Brain pericyte (primary cell): Measurements from ENCODE around the gene MGMT.

Experiments
- DNase-seq: peaks from one replicate; pipeline ENCODE4 v3.0.0-alpha.2; 2012; ENCODE audit warnings: low read depth, low spot score

Gene MGMT

DNA sequence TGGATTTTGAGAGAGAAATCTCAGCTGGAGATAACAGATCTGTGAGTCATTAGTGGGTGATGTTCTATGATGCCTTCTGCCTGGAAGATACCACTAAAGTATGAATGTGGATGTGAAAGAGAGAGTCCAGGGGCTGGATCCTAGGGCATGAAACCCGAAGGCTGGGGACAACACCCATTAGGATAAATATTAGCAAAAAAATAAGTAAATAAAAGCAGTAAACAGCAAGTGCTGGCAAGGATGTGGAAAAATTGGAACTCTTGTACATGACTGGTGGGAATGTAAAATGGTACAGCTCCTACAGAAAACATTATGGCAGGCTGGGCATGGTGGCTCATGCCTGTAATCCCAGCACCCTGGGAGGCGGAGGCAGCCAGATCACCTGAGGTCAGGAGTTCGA, 16.6 kb upstream of the MGMT start:
- no peak for DNase-seq

DNA sequence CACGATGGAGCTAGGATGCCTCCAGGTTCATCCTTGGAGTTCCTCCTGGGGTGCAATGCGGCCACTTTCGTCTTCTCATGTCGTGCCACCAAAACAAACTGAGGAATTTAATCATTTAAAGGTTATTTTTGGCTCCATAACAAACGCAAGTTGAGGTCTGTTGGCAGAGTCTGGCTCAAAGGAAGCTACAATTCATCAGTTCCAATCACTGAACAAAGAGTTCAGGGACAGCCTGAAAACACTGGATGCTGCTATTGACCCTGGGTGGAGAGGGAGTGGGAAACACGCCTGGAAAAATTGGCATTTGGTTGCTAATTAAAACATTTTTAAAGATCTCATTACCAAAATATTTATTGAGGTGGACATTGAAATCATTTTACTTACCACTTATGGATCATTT, 11.4 kb upstream of the MGMT start:
- DNase-seq, result no peak

DNA sequence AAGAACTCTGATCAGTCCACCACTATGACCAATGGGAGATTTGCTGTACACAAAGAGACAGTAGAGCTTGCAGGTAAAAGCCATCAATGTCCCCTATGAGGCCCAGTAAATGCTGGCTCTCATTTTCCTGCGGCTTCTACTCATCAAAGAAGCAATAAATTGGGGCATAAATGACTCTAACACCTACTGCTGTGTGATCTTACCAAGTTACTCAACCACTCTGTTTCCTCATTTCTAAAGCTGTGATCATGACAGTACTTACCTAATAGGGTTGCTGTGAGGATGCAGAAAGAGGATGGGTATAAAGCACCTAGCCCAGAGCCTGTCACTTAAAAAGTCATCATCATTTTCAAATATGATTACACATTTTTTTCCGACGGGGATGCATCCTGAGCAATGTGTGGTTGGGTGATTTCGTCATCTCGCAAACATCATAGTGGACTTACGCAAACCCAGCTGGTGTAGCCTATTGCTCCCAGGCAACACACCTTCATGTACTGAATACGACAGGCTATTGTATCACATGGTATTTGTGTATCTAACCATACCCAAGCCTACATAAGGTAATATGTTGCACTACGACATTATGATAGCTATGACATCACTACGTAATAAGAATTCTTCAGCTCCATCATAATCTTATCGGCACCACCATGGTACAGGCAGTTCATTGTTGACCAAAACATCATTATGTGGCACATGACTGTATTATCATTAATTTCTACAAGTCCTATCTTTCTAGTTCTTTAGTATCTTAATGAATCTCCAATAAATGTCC, 7.1 kb upstream of the MGMT start:
- DNase-seq, result no peak

DNA sequence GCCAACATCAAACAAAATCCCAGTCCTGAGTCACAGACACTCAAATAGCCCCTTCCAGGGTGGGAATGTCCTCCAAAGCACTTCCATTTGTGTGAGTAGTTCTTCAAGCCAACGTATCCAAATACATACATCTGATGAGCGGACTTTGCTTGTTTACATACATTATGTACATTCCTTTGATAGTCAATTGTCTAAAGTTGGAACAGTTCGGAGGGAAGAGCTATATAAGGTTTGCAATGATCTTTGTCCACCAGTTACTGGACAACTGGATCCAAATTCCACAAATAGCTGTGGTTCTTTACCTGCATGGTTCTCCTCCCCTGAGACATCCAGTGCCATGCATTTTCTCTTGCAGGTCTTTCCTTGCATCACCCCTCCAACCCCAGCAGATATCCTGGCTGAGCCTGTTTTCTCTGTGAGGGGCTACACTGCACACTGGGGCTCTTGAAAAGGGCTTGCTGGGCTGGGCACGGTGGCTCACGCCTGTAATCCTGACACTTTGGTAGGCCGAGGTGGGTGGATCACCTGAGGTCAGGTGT, 4.7 kb upstream of the MGMT start:
- no peak for DNase-seq

DNA sequence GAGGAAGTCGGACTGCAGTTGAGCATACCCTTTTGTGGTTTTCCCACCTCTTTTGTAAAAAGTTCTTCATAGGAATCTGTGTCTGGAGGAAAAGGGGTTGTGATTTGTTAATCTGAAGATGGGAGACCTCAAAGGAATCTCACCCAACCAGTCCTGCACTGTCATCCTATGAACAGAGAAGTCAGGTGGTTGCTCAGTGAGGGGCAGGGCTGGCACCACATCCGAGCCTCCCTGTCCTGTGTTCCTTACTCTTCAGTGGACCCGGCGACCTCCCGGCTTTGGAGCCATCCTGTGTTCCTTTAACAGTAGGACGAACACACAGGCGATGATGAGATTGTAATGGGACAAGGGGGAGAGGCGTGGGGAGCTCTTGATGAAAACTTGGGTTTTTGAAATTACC, 2.8 kb upstream of the MGMT start:
- DNase-seq, result no peak

DNA sequence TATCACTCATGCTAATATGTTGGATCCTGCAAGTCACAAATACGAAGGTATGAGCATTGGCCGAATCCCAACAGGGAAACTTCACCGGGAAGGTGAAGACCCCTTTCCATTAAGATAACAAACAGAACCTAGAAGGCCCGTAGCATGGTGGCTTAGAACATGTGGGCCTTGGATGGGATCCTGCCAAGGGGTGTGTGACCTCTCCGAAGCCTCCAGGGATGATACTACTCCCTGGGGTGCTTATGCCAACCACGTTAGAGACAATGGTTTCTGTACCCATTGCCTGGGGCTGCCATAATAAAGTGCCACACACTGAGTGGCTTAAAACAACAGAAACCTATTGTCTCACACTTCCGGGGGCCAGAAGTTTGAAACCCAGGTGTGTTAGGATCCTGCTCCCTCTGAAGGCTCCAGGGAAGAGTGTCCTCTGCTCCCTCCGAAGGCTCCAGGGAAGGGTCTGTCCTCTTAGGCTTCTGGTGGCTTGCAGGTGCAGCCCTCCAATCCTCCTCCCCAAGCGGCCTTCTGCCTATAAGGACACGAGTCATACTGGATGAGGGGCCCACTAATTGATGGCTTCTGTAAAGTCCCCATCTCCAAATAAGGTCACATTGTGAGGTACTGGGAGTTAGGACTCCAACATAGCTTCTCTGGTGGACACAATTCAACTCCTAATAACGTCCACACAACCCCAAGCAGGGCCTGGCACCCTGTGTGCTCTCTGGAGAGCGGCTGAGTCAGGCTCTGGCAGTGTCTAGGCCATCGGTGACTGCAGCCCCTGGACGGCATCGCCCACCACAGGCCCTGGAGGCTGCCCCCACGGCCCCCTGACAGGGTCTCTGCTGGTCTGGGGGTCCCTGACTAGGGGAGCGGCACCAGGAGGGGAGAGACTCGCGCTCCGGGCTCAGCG, 992 bp upstream of the MGMT start:
- DNase-seq, result no peak

DNA sequence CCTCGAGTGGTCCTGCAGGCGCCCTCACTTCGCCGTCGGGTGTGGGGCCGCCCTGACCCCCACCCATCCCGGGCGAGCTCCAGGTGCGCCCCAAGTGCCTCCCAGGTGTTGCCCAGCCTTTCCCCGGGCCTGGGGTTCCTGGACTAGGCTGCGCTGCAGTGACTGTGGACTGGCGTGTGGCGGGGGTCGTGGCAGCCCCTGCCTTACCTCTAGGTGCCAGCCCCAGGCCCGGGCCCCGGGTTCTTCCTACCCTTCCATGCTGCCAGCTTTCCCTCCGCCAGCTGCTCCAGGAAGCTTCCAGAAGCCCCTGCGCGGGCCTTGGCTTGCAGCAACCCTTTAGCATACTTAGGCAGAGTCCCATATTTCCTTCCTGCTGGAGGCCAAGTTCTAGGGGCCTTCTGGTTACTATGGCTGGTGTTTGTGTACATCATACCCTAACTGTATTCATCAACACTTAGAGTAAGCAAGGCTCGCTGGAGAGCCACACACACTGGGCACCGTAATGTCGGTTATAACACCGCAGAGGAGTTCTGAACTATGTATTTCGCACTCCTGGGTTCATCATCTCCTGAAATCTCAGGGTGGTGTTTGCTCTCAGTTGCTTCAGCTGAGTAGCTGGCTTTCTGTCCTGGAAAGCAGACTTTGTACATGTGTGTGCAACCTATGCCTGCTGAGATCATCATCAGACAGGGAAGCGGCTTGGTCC, 471 bp downstream of the MGMT start:
- DNase-seq, result no peak

DNA sequence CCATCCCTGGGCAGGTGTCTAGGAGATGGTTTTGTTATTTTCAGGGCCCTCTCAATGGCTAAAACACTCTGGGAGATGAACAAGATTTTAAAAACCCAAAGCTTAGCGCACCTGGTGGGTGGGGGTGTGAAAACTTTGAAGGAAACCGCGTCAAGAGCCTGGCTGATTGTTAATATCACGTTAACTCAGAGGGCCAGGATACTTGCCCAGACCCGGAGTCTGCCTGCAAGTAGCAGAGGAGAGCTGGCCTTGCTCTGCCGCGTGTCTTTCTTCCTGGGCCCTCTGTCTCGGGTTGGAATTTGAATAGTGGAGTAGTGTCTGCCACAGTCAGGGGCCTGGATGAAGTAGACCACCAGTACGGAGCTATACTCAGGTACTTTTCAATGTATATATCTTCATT, 1.1 kb downstream of the MGMT start:
- no peak for DNase-seq

DNA sequence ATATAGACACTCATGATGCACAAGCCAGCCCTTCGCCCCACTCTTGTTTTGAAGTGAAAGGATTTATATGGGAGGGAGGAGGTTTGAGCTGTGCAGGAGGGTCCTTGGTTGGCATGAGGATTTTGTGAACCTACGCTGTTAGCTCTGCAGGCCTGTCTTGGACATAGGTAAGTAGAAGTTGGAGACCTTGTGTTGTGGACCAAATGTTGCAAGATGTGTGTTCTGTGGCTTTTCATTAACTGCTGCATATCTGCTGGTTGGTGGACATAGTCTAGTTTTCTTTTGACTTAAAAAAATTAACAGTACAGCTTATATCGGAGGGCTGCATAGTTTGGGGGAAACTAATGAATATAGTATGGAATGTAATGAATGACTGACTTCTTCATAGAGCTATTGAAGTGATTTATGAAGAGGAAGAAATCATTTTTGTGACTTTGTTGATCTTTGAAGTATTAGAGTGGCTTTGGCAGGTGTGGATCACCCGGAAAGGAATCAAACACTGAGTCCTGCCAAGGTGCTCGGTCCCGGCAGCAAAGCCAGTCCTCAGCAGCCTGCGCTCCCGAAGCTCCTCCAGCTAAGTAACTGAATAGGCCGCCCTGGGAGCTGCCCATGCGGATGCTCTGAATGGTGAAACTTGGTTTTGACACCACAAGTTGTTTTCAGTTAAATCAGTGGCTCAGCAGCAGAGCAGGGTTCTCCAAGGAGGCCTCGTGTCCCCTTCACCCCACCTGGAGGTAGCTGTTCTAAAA, 3.2 kb downstream of the MGMT start:
- DNase-seq, result no peak

DNA sequence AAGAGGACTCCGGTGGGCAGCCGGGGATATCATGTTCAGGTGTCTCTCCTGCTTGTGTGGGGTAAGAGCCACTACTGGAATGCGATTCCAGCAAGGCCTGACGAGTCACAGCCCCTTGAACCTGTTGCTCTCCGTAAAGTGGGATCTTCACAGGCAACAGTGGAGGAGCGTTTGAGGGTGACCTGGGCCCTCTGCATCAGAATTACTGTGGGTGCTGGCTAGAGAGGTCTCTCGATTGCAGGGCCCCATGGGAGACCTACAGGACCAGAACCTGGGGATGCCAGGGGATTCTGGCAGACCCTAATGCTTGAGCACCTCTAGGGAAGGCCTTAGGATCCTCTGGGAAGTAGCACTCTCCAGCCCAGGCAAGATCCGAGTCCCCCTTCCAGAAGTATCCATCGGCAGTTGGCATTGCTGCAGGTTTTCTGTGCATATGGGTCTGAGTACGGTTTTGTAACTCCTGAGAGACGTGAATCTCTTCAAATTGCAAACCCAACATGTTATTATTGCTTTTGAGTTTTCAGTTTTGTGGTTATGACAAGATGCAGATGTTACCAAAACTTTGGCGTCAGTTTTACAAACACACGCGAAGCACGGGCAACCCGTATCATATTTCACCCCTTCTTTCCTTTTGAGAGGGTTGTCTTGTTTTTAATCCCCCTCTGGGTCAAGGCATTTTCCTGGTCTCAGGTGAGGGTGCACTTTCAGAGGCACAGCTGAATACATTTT, 4.6 kb downstream of the MGMT start:
- no peak for DNase-seq

DNA sequence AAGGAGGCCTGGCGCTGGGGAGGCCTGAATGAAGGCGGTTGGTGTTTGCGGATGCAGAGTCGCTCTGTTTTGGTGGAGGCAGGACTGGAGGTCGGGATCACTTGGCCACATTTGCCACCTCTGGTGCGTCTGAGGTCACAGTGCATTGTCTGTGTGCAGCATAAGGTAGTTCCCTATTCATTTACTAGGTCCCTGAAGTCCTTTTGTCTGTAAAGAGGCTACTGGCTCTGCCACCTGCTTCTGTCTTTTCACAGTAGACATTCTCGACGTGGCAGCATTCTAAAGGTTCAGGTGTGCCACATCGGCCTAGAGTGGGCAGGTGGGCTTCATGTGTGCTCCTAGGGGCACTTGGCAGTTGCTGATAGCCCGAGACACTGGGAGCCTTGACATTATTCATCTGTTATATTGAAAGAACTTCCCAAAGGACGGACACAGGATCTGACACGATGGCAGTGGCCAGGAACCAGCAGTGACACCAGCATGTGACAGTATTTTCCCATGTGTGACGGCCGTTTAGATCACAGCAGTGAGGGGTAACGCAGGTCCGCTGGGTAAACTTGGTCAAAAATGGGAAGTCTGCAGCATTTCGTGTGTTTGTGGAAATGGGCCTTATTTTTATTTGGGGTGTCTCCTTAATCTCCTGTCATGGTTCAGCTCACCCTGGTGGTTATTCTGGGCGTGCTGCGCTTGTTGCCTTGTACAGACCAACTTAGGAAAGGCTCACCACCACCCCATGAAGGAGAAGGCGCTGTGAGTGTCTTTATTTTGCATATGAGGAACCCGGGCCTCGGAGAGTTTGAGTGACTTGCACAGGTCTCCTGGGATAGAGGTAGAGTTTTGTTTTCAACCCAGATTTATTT, 5.9 kb downstream of the MGMT start:
- DNase-seq, result no peak

DNA sequence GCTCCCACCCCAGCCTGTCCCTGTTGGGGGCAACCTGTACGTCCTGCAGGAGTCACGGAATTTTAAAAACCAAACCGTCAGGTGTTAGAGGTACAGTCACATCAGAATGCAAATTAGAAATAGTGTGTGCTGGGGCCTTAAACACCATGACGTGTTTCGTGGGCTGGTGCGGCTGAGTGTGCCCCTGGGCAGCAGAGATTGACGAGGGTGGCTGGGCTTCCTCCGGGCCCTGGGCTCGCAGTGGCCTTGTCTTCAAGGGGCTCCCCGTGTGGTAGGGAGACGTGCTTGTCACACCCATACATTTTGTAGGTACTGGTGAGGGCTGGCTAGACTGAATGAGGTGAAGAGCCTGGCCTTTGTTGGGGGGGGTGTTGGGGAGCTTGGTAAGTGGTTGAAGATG, 7.6 kb downstream of the MGMT start:
- DNase-seq, result no peak

DNA sequence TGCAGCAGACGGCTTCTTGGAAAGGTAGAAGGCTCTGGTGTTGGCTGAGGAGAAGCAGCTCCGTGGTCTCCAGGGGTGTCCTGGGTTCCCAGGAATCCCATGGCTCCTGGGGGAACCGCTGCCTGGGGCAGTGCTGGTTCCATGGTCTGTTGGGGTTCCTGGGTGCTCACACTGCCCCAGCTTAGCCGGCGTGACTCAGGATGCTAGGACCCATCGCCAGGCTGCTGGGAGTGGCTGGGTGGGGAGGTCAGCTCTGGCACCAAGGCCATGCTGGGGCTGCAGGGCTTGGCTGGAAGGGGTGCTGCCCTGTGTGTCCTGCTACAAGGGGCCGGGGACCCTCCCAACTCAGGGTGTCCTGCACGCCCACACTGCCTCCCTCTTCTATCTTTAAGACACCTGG, 9.4 kb downstream of the MGMT start:
- no peak for DNase-seq

DNA sequence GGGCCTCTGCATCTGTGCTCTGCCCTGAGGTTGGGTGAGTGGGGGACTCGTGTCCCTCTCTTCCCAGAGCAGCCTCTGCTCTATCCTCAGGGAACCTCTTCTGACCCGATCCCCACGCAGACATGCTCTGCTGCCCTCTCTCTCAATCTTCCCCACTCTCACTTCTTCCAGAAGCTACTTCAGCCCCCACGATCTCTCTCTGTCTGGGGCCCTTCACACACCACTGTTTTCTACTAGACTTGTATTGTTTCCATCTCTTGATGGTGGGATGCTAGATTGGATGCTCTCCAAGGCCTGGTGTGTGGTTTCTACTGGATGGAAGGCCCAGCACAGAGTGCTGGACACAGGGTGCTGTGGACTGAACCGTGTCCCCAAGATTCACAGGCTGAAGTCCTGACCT, 10.0 kb downstream of the MGMT start:
- DNase-seq, result no peak

DNA sequence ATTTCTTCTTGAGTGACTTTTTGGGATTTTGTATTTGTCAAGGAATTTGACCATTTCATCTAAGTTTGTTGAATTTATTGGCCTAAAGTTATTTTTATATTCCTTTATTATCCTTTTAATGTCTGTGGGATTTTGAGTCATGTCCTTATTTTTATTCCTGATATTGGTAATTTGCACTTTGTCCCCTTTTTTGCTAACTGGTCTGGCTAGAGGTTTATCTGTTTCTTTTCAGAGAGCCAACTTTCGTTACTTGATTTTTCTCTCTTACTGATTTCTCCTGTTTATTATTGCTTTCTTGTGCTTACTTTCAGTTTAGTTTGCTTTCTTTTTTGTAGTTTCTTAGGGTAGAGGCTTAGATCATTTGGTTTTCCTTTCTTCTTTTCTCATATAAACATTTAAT, 14.6 kb downstream of the MGMT start:
- DNase-seq, result no peak

DNA sequence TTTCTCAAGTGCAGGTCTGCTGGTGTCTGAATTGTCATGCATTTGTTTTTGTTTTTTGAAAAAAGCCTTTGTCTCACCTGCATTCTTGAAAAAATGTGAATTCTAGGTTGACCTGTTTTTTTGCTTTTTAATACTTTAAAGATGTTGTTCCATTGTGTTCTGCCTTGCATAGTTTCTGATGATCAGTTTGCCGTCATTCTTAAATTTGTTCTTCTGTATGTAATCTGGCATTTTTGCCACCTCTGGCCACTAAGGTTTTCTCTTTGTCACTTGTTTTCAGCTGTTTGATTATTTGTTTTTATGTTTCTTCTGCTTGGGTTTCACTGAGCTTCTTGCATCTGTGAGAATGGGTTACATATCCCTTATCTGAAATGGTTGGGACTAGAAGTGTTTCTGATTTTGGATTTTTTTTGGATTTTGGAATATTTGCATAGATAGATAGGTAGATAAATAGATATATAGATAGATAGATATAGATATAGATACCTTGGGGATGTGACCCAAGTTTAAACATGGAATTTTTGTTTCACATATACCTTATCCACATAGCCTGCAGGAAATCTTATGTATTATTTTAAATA, 16.5 kb downstream of the MGMT start:
- DNase-seq, result no peak

DNA sequence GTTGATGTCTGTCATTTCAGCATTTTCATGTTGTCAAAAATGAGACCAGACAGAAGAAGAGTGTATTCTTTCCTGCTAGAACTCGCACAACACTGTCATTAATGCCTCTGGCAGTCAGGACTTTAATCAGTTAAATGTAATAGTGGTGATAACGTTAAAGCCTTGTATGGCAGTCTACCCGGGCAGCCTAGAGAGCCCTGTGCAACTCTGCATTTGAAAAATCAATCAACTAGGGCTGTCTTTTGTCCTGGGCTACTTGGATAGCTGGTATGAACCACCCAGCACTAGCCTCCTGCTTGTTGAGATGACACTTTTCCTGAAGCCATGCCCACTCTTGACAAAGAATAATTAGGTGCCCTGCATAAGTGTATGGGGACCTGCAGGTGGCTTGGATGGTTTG, 19.8 kb downstream of the MGMT start:
- no peak for DNase-seq

DNA sequence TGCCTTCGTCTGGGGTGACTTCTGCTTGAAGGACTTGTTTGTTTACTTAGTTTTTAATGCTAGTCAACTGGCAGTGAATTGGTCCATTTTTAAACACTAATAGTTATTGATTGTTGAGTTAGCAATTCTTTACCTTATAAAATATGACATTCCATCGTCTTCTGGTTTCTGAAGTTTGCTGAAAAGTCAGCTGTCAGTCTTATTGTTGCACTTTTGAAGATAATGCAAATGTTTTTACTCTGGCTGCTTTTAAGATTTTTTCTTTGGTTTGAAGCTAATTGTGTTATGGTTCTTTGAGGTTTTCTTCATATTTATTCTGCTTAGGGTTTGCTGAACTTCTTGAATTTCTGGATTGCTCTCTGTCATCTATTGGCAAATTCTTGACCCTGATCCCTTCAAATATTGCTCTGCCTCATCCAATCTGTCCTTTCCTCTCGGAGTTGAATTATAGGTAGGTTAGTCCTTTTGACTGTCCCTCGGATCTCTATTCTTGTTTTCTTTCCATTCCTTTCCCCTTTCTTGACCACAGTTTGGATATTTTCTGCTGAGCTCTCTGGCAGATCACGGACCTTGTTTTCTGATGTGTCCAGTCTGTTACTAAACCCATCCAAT, 24.2 kb downstream of the MGMT start:
- DNase-seq, result no peak

DNA sequence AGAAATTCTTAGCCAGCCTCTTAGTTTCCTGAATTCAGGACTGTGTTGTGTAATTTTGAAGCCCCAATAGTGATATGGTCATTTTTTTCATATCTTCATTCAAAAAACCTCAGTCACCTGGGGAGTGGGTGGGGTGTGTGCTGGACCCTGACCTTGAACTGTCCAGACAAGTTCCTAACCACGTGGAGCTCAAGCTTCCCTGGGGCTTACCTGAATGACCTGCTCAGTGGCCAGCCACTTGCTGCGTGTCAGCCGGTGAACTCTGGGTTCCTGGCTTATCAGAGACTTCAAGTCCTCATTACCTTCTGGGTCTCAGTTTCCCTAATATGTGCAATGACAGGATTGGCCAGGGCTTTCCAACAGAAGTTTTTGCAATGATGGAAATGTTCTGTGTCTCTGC, 27.1 kb downstream of the MGMT start:
- no peak for DNase-seq
